Amniotic stem cell (primary cell): Measurements from ENCODE around the gene SDK1.

Experiments
- DNase-seq: peaks from one replicate; lab custom pipeline; 2025; lab: John Stamatoyannopoulos, UW

The SDK1 gene

DNA sequence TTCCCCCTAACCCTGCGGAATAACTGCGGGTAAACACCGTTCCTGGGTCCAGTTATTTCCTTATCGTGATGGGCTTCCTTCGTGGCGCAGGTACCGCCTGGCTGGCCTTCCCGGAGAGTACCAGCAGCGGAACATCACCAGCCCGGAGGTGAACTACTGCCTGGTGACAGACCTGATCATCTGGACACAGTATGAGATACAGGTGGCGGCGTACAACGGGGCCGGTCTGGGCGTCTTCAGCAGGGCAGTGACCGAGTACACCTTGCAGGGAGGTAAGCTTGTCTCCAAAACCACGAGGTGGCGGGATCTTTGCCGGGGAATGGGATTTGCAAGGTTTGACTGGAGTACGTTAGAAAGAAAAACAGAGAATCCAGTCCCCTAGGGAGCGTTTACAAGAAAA lies 716.0 kb downstream of the SDK1 start:
- DNase-seq, result no peak

DNA sequence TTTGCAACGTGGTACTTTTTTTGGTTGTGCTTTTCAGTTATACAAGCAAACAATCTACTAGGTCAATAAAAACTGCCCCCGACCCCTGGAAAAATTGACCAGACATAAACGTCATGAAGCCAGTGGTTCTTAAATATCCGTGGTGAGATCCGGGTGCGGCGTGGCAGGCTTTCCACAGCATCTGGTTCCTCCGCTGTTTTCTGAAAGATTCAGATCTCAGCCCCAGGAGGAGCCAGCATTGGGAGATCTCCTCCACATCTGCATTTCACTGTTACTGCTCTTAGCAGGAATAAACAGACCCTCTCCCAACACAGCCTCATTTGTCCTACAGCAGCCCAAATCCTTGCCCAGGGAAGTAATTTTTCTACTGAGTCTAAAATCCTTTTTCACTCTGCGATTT lies 716.7 kb downstream of the SDK1 start:
- no peak for DNase-seq

DNA sequence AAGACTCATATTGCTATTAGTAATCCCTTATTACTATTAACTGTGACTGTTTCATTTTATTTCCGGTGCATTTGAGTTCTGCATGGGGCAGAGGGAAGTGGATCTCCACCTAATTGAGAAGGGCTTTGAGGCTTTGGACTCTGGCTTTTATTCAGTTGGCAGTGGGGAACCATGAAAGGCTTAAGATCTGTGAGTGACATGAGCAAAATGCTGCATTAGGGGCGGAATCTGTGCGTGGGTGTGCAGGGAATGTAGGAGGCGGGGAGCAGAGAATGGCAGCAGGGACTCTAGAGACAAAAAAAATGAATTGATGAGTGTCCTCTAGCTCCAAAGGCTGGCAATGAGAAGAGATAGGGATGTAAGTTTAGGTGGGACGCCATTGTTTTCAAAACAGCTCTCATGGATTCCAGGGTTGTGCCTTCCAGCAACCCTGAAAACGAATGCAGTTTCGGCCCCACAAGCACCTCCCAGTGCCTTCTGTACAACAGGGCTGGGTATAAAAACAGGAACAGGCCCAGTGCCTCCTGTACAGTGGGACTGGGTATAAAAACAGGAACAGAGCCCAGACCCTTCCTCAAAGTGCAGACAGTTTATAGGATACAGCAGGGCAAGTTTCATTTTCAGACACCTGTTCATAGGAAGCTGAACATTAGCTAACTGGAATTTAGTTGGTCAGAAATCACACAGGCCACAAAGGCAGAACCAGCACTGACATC lies 717.7 kb downstream of the SDK1 start:
- no peak for DNase-seq

DNA sequence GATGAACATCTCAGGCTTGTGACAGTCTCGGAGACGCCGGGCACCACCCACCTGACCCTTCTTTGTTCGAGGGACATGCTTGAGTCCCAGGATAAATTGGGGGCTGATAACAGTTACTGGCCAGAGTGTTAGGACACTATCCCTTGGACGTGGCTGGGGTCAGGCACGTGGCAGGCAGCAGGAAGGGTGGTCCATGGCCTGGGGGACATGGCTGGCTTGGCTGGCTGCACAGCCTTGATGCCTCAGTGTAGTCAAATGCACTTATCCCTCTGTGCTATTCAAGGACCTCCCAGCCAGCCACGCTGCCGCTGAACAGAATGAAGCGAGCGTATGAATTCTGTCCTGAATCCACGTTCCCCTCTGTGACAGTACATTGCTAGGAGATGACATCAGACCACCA lies 719.0 kb downstream of the SDK1 start:
- DNase-seq, result no peak

DNA sequence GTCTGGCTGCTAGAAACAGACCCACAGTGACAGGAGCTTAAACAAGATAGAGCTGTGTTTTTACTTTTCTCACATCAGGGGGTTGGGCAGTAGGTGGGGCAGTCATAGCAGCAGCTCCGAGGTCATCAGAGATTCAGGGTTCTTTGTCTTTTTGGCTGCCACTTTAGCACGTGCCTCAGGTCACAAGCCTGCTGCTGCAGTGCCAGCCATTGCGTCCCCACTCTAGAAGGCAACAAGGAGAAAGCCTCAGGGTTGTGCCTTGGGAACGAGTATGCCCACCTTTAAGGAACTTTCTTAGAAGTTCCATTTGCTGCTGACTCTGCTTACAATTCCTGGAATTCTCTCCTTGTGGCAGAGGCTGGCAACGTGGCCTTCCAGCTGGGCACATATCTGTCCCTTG lies 720.4 kb downstream of the SDK1 start:
- DNase-seq, result no peak

DNA sequence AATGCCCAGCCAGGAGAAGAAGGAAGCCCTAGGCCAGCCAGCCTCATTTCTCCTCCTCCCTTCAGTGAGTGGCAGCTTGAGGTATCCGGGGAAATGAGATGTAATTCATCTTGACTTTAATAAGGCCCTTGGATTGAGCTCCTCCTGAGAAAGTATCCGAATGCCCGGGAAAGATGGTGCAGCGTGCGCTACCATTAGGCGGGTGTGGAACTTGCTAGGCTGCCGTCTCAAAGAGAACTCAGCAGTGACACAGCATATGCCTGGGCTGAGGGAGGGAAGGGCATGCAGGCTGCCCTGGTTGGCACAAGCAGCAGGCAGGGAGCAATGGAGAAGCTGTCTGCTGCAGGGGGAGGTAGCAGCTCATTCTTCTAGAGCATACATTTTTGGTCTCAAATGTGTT lies 721.2 kb downstream of the SDK1 start:
- DNase-seq, result no peak

DNA sequence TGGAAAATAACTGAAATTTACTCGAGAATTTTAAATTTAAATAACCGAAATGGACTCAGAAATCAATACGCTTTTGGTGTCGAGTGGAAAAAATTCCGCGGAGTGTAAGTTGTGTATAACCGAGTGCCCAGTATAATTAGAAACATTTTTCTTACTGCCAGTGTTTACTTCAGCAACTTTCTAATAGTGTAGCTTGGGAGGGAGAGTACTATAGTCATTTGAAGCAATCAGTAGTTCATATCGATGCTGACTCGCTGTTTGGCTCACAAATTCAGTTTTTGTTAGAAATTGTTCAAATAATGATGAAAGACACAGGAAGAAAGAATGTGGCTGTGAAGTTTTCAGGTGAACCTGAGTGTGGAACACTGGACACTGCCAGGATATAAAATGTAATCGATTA lies 722.5 kb downstream of the SDK1 start:
- DNase-seq, result no peak

DNA sequence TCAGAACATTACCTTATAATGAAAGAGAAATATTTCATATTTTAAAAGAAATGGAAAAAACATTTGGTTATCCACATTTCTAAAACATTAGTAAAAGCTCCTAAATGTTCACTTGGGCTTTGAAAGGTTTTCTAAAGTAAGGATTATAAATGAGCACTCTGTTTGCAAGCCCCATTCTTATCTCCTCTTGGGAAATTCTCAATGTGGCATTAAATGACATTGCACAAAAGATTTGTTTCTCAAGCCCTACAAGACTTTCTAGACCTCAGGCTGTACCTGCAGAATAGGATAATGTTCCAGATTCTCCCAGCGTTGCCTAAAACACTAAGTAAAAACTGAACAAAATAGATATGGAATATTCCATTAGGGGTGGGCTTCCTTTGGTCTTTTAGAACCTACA lies 723.1 kb downstream of the SDK1 start:
- DNase-seq, result no peak

DNA sequence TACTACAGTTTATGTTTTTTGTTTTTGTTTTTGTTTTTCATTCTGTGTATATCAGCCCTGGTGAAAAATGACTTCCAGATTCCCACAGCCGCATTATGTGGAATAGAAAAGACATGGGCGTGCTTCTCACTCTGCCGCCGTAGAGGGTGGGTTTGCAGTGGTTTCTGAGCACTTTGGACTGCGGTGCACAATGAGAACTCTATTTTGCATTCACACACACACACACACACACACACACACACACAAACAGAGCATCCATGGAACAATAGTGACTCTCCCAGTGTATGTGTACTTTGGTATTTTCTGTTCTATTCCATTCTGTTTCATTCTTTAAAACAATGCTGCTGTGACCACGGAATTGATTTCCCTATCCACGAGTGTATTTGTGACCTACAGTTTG lies 723.8 kb downstream of the SDK1 start:
- no peak for DNase-seq

DNA sequence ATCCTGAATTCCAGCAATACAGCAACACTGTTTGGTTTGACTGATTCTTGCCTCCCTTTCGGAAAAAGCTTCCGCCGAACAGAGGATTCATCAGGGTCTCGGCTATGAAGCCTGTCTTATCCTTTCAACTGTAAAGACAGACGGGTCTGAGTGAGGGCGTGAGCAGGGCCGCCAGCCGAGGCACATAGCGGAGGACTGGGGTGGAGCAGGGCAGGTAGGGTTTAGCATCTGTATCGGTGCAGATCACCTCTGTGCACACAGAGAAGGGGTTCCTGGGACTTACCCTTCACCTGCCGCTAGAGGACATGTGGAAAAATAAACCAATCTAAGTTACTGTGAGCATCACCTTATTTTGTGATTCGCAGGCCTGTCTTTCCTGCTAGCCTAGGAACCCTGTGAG lies 724.2 kb downstream of the SDK1 start:
- DNase-seq, result no peak

DNA sequence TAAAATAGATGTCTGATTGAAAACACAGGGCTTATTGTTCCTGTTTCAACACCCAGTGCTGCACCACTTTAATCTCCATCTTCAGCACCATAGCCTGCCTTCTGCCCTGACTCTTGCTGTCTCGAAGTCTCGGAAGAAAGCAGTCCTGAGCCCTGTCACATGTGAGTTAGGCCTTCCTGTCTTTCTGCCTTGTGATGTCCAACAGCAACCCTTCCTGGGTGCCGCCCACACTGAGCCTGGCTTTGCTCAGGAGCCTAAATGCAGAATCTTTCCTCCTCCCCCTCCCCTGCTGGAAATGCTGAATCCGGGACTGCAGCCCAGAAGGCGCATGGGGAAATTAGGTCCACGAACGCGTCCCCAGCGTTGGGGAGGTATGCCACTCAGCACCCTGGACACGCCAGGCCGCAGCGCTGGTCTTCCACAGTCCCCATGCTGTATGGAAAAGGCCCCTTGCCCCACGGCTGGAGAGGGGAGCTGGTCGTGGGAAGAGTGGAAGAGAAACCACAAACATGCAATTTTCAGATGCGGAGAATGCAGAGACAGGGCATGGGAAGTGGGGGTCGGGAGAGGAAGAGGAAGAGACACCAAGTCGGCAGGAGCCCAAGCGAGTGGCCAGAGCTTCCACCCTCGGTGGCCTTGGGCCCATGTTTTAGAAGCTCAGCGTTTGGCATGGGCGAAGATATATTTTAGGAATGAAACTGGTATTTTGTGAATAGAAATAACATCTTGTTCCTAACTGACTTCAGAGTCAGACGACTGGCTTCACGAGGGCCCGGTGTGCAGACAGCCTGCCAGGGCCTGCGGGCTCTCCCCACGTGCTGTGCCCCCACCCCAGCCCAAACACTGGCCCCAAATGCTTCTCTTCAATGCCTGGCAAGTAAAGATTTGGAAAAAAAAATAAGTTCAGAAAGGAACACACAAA lies 724.9 kb downstream of the SDK1 start:
- no peak for DNase-seq

DNA sequence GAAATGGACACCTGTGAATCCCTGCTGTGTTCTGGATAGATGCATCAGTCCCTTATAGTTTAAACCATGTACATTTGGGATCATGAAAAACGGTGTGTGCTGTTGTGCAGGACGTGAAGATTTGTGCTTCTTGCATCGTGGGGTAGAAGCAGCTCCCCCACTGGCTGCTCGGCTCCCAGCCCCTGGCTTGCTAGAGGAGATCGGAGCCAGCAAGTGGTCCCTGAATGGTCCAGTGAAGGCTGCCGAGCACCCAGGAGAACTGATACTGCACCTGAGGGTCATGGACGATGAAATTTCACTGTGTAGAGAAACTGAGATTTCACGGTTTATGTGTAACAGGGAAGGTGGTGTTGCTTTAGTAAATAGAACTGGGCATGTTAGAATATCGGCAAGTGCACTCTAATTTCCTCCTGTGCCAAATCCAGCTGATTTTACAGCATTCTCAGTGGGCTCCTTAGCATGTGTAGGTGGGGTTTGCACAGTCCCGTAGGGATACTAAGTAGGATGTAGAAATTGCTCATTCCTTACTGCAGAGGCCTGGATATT lies 726.0 kb downstream of the SDK1 start:
- no peak for DNase-seq

DNA sequence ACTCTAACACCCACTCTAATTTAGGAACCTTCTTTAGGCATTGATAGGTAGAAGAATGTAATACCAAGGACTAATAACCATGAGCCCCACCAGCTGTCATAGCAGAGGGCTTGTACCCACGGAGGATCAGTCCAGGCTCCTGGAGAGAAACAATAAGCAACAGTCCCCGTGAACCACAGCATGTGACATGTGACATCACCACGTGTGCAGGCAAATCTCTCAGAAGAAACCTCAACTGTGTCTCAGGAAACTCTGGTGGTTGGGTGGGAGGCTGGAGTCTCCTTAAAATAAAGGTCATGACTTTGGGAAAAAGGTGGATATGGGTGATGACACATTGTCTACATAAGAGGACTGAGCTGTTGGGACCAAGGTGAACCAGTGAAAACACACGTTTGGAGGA lies 727.2 kb downstream of the SDK1 start:
- DNase-seq, result no peak

DNA sequence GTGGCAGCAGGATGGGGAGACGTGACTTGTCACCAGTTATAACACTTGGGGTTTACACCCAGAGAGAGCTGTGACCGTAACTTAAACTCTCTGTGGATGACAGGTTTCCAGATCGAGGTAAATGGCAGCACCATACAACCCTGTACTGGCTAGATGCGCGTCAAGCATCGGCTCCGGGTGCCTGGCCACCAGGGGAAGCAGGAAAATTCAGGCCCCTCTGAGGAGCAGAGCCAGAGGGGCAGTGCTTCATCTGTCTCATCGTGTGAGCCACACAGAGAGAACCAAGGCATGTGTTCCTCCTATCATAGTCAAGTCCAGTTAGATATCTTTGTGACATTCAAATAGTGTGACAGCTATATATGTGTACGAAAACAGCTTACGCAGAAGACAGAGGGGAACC lies 728.9 kb downstream of the SDK1 start:
- no peak for DNase-seq

DNA sequence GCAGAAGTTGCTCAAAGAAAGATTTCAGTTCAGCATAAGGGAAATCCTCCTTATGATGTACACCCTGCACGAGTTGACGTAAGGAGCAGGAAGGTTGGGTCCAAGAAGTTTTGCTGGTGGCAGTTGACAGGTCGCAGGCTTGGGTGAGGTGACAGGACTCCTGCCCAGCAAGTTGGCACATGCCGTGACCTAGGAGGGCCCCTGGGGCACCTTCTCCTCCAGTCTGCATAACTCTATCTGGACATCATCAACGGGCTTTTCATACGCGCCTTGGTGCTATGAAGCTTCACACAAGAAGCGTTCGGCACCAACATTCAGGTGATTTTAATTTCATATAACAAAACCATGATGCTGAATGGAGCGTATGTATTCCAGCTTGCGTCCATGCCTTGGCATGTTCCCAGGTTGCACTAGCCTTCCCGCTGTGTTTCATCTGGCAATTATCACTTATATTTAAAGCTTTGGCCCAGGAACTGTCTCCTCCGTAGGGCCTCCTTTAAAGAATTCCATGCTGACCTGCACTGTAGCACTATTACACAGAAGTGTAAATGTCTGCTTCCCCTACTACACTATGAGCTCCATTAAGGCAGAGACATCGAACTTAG lies 729.4 kb downstream of the SDK1 start:
- DNase-seq, result no peak

DNA sequence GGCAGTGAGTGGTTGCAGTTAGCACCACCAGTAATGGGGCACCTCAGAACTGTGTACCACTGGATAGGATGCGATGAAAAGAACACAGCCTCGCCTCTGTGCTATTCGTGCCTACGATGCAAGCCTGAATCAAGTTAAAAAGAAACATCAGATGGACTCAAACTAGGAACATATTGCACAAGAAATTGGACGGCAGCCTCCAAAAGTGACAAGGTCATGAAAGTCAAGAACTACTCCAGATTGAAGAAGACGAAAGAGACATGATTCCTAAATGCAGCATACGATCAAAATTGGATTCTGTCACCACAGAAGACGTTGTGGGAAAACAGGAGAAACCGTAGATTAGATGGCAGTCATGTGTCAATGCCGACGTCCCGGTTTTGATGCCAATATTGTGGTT lies 732.9 kb downstream of the SDK1 start:
- DNase-seq, result no peak

DNA sequence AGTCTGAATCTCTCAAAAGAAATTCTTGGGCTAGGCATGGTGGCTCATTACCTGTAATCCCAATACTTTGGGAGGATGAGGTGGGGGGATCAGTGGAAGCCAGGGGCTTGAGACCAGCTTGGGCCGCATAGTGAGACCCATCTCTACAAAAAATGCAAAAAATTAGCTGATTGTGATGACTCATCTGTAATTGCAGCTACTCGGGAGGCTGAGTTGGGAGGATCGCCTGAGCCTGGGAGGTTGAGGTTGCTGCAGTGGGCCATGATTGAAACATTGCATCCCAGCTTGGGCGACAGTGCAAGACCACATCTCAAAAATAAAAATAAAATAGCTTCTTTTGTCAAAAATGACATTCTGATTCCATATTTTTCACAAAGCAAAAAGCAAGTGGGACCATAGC lies 736.3 kb downstream of the SDK1 start:
- no peak for DNase-seq

DNA sequence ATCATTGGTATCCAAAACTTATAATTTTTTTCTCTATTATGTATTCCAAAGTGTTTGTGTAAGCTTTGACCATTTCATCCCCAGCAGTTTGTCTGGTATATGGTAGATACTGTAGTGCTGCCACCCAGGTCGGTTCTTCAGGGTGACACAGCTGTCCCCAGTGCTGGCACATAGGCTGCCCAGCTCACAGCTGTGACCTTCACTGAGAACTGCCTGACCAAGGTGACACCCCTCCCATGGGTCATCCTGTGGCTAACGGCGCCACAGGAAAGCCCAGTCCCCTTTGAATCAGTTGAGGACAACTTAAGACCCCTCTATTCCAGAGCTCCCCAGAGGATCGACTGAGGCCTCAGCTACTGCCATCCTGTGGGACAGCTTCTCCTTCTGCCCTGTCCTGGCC lies 736.8 kb downstream of the SDK1 start:
- DNase-seq, result no peak

DNA sequence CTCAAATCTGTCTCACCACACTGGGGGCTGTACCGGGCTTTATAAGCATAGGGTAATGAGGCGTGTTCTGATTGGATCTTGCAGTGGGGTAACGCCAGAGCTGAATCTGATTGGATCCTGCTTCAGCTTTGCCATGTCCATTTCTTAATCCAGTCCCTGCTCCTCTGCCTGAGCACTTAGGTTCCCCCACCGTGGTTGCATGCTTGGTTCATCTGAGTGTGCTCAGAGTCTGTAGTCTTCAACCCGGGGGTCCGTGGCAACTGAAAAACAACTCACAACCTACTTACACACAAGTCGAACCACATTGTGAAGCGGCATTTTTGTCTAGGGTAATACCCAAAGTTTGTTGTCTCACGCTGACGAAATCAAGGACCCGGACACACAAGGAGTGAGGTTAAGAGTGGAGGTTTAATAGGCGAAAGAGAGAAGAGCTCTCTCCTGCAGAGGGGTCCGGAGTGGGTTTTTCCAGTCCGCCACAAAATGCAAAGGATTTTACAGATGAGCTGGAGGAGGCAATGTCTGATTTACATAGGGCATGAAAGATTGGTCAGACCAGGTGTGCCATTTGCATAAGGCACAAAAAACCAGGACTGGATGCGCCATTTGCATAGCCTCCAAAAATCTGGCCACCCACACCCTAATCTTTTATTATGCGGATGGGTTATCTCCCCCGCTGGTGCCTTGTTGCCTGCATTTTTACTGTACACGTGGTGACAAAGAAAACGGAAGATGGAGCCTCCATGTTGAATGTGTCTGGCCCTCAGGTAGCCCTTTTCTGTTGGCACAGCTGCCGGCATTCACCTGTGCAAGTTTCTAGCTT lies 739.3 kb downstream of the SDK1 start:
- no peak for DNase-seq

DNA sequence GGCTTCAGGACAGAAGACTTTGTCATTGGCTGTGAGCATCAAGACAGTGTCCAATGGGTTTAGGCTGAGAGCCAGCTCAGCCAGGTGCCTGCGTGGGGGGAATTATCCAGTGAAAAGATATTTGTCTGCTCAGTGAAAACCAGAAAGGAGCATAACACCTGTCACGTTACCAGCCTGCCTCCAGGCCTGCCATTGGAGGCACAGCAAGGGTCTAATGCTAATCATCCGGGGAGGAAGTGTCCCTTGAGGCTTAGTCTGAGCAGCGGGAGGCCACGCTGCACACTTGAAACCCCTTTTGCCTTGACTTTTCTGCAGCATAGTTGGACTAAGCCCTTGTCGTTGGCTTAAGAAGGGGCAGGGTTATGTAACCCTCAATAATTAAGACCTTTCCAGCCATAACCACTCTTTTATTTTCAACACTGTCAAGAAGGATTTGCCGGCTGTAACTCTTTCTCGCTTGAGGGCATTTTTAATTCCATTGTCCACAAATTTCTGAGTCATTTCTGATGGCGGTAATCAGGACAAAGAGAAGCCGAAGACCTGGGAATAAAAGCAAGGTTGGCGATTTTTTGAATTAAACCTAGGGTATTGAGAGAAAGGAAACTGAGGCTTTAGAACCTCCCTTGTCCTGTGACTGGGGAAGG lies 741.5 kb downstream of the SDK1 start:
- DNase-seq, result no peak

DNA sequence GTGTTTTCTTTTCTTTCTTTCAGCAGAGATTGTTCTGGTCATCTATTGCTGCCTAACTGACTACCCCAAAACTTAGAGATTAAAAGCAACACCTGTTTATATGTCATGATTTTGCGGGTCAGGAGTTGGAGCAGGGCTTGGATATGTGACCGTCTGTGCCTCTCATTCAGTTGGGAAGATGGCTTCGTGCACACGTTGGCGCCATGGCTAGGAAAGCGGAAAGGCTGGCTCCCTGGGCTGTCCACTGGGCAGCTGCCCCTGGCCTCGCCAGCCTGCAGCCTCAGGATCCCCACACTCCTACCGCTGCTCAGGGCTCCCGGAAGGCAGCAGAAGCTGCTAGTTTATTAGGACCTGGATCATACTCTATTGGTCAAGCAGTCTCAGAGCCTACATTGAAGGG lies 742.9 kb downstream of the SDK1 start:
- no peak for DNase-seq

DNA sequence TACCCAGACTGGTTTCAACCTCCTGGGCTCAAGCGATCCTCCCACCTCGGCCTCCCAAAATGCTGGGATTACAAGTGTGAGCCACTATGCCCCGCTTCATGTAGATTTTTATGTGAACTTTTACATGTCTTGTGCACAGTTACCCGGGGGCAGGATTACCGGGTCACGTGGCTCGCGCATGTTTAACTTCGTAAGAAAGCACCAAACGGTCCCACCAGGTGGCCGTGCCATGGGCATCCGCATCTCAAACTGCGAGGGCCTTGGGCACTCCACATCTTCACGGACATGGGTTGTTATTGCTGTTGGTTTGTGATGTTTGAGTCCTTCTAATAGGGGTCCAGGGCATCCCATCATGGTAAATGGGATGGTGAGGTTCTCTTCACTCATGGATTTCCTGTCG lies 744.4 kb downstream of the SDK1 start:
- DNase-seq, result no peak
